HAP-1 (cell line): ENCODE data around the gene COL28A1.
A peak's percentile ranks its signal among the peaks of the same experiment; 100 is the strongest.

ENCODE experiments used
- DNase-seq, 2 experiments: peaks; one replicate each; pipeline ENCODE4 v3.0.0-alpha.2; 2016 to 2020; ENCODE audit warnings: low spot score in 2 of 2
- H3K27me3 ChIP-seq: fragments of 250-450 bp; sonication (Bioruptor Pico); 2 replicates; pipeline ENCODE4 v1.5.1; 2020; ENCODE audit warnings: low read depth, mild to moderate bottlenecking, moderate library complexity
- H3K36me3 ChIP-seq: fragments of 250-450 bp; sonication (Bioruptor Pico); replicated peaks from 2 replicates; pipeline ENCODE4 v1.5.1; 2020; ENCODE audit warnings: mild to moderate bottlenecking
- H3K4me1 ChIP-seq: fragments of 250-450 bp; sonication (Bioruptor Pico); 2 replicates; pipeline ENCODE4 v1.5.1; 2020; ENCODE audit warnings: mild to moderate bottlenecking
- H3K4me3 ChIP-seq: fragments of 250-450 bp; sonication (Bioruptor Pico); 2 replicates; pipeline ENCODE4 v1.5.1; 2020; ENCODE audit warnings: mild to moderate bottlenecking, moderate library complexity
- H3K9me3 ChIP-seq: fragments of 250-450 bp; sonication (Bioruptor Pico); 2 replicates; pipeline ENCODE4 v1.5.1; 2020; ENCODE audit warnings: mild to moderate bottlenecking, moderate library complexity
- in situ Hi-C: fragments of 300-500 bp; cut with MboI; formaldehyde crosslinking; loops from 3 replicates; pipeline ENCODE4 v1.14.3; 2020; ENCODE audit warnings: low sequenced_read_pairs, inconsistent platforms, mixed read lengths

Gene COL28A1

GRCh38 chr7:7522421-7522820, 13.3 kb downstream of the COL28A1 start:
- H3K4me1 ChIP-seq, result no peaks in the 10 kb centered on the region
- H3K4me3 ChIP-seq, result no peak overlapping the region
- no peak for DNase-seq
- no peaks in the 10 kb centered on the region for H3K9me3 ChIP-seq
- H3K36me3 ChIP-seq, result no peaks in the 10 kb centered on the region
- in situ Hi-C loops, result no loop called here
- peaks cover 20% of the 10 kb centered on the region for H3K27me3 ChIP-seq

- no peak overlapping the region for H3K4me3 ChIP-seq
- DNase-seq, result no peak
- peaks cover 20% of the 10 kb centered on the region for H3K27me3 ChIP-seq
- H3K4me1 ChIP-seq, result no peaks in the 10 kb centered on the region
- in situ Hi-C loops, result no loop called here
- no peaks in the 10 kb centered on the region for H3K9me3 ChIP-seq
- H3K36me3 ChIP-seq, result no peaks in the 10 kb centered on the region
Measured at GRCh38 chr7:7521259-7521658, 14.4 kb downstream of the COL28A1 start.

GRCh38 chr7:7519528-7519927, 16.1 kb downstream of the COL28A1 start:
- DNase-seq, result no peak
- no peaks in the 10 kb centered on the region for H3K4me1 ChIP-seq
- H3K27me3 ChIP-seq, result peaks cover 20% of the 10 kb centered on the region
- H3K4me3 ChIP-seq, result no peak overlapping the region
- H3K36me3 ChIP-seq, result no peaks in the 10 kb centered on the region
- H3K9me3 ChIP-seq, result no peaks in the 10 kb centered on the region
- in situ Hi-C loops, result no loop called here

- in situ Hi-C loops, result no loop called here
- no peak for DNase-seq
- Histone ChIP-seq H3K9me3 (no peaks in the 10 kb centered on the region), H3K36me3 (no peaks in the 10 kb centered on the region), H3K27me3 (peaks cover 20% of the 10 kb centered on the region), H3K4me1 (no peaks in the 10 kb centered on the region), H3K4me3 (no peak overlapping the region)
Measured at GRCh38 chr7:7519056-7519455, 16.6 kb downstream of the COL28A1 start.

GRCh38 chr7:7517754-7518153, 17.9 kb downstream of the COL28A1 start:
- in situ Hi-C loops, result no loop called here
- Histone ChIP-seq H3K36me3 (no peaks in the 10 kb centered on the region), H3K27me3 (peaks cover 20% of the 10 kb centered on the region), H3K9me3 (no peaks in the 10 kb centered on the region), H3K4me1 (peaks cover 4% of the 10 kb centered on the region; the same call in 1 of the 2 replicates), H3K4me3 (no peak overlapping the region)
- DNase-seq, result no peak

GRCh38 chr7:7516662-7517061, 19.0 kb downstream of the COL28A1 start:
- Histone ChIP-seq H3K4me1 (peaks cover 5% of the 10 kb centered on the region; the same call in 1 of the 2 replicates), H3K9me3 (no peaks in the 10 kb centered on the region), H3K27me3 (peaks cover 25% of the 10 kb centered on the region), H3K36me3 (no peaks in the 10 kb centered on the region), H3K4me3 (no peak overlapping the region)
- in situ Hi-C loops, result no loop called here
- no peak for DNase-seq

GRCh38 chr7:7516156-7516555, 19.5 kb downstream of the COL28A1 start:
- peaks cover 29% of the 10 kb centered on the region for H3K27me3 ChIP-seq
- H3K9me3 ChIP-seq, result no peaks in the 10 kb centered on the region
- H3K4me1 ChIP-seq, result peaks cover 5% of the 10 kb centered on the region; the same call in 1 of the 2 replicates
- no peak for DNase-seq
- in situ Hi-C loops, result no loop called here
- no peaks in the 10 kb centered on the region for H3K36me3 ChIP-seq
- no peak overlapping the region for H3K4me3 ChIP-seq

- Histone ChIP-seq H3K36me3 (no peaks in the 10 kb centered on the region), H3K4me1 (peaks cover 5% of the 10 kb centered on the region; the same call in 1 of the 2 replicates), H3K9me3 (no peaks in the 10 kb centered on the region), H3K27me3 (peaks cover 12% of the 10 kb centered on the region), H3K4me3 (no peak overlapping the region)
- peak in 1 of 2 experiments; percentile 60 for DNase-seq
- in situ Hi-C loops, result no loop called here
Measured at GRCh38 chr7:7512861-7513597, 22.6 kb downstream of the COL28A1 start.

GRCh38 chr7:7510794-7511193, 24.9 kb downstream of the COL28A1 start:
- in situ Hi-C loops, result no loop called here
- H3K27me3 ChIP-seq, result peaks cover 14% of the 10 kb centered on the region
- H3K4me1 ChIP-seq, result peaks cover 5% of the 10 kb centered on the region; the same call in 1 of the 2 replicates
- no peak for DNase-seq
- H3K4me3 ChIP-seq, result no peak overlapping the region
- H3K9me3 ChIP-seq, result no peaks in the 10 kb centered on the region
- H3K36me3 ChIP-seq, result no peaks in the 10 kb centered on the region

GRCh38 chr7:7505915-7506314, 29.8 kb downstream of the COL28A1 start:
- Histone ChIP-seq H3K36me3 (no peaks in the 10 kb centered on the region), H3K4me1 (no peaks in the 10 kb centered on the region), H3K4me3 (no peak overlapping the region), H3K27me3 (0 out of 2 replicates have a peak, but pooled peaks cover 5% of the 10 kb centered on the region), H3K9me3 (no peaks in the 10 kb centered on the region)
- DNase-seq, result no peak
- in situ Hi-C loops, result no loop called here

- H3K4me1 ChIP-seq, result no peaks in the 10 kb centered on the region
- no peaks in the 10 kb centered on the region for H3K9me3 ChIP-seq
- no peak overlapping the region for H3K4me3 ChIP-seq
- DNase-seq, result no peak
- in situ Hi-C loops, result no loop called here
- H3K36me3 ChIP-seq, result no peaks in the 10 kb centered on the region
- 0 out of 2 replicates have a peak, but pooled peaks cover 5% of the 10 kb centered on the region for H3K27me3 ChIP-seq
Measured at GRCh38 chr7:7504910-7505704, 30.6 kb downstream of the COL28A1 start.

GRCh38 chr7:7499892-7500291, 35.8 kb downstream of the COL28A1 start:
- H3K36me3 ChIP-seq, result no peaks in the 10 kb centered on the region
- H3K4me3 ChIP-seq, result no peak overlapping the region
- H3K9me3 ChIP-seq, result no peaks in the 10 kb centered on the region
- H3K4me1 ChIP-seq, result no peaks in the 10 kb centered on the region
- no peak for DNase-seq
- H3K27me3 ChIP-seq, result peaks cover 4% of the 10 kb centered on the region; the same call in 1 of the 2 replicates
- in situ Hi-C loops, result no loop called here

GRCh38 chr7:7498856-7499255, 36.8 kb downstream of the COL28A1 start:
- H3K9me3 ChIP-seq, result no peaks in the 10 kb centered on the region
- no peak overlapping the region for H3K4me3 ChIP-seq
- H3K36me3 ChIP-seq, result no peaks in the 10 kb centered on the region
- H3K4me1 ChIP-seq, result no peaks in the 10 kb centered on the region
- no peak for DNase-seq
- in situ Hi-C loops, result no loop called here
- peaks cover 4% of the 10 kb centered on the region; the same call in 1 of the 2 replicates for H3K27me3 ChIP-seq

- peaks cover 4% of the 10 kb centered on the region; the same call in 1 of the 2 replicates for H3K27me3 ChIP-seq
- no peaks in the 10 kb centered on the region for H3K36me3 ChIP-seq
- no peak overlapping the region for H3K4me3 ChIP-seq
- H3K4me1 ChIP-seq, result no peaks in the 10 kb centered on the region
- in situ Hi-C loops, result no loop called here
- no peak for DNase-seq
- H3K9me3 ChIP-seq, result no peaks in the 10 kb centered on the region
Measured at GRCh38 chr7:7496311-7496710, 39.4 kb downstream of the COL28A1 start.
